NCI-H2107 (cell line): ENCODE data around the gene PACRG.

Experiments
- DNase-seq: peaks from one replicate; lab custom pipeline; 2025; lab: John Stamatoyannopoulos, UW

Gene PACRG

DNA sequence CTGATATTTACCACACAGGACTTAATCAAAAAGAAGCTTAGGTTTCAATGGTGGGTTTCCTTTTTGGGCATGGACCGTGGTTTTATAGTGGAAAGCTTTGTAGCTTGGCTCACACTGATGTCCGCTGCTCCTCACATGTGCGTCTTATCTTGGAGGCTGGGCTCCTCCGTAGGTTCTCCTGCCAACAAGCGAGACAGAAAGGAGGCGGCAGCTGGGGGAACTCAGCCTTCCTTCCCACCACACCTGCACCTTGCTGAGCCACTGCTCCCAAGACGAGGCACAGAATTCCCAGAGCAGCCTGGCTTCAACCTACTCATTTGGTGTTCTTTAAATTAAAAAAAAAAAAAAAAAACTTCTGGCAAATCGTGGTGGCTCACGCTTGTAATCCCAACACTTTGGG is 451.3 kb downstream of the PACRG start:
- DNase-seq = no peak

DNA sequence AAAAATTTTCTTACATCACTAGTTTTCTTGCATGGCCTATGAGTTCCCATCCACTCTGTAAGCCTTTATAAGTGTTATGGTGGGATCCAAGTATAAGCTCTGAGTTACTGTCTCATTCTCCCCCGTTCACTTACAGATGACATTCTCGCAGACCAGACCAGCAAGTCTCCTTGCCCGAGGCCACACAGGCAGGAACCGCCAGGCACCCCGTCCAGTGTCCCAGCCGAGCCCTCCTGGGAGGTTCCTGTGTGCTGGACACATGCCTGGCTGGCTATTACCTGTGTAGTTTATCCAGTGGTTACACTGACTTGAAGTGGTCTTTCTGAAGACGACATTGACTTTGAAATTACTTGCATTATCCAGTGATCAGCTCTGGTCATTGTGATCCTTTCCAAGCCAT is 451.9 kb downstream of the PACRG start:
- no peak for DNase-seq

DNA sequence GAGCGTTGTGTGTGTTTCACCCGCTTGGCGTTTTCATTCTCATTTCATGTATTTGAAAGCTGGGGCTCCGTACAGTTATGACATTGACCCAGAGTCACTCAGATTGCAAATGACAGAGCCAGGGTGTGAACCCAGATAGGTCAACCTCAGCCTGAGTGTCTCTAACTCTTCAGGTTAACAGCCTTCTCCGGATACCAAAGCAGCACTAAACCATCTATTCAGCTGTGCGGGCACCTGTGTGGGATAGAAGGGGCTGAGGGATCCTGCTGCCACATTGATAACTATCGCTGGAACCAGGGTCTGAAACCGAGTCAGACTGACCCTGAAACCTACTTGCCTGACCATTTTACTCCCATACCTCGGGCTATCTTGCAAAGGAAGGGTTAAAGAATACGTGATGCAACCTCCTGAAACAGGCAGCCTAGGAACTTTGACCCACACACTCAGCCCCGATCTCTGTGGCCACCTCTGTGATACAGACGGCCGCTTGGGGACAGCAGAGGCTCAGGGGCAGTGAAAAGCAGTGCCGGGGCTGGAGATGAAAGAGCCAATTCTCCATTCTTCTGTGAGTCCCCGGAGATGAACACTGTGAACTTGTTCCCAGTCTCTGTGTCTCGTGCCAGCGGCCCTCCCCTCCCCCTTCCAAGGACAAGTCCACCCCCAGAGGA is 453.2 kb downstream of the PACRG start:
- DNase-seq = no peak

DNA sequence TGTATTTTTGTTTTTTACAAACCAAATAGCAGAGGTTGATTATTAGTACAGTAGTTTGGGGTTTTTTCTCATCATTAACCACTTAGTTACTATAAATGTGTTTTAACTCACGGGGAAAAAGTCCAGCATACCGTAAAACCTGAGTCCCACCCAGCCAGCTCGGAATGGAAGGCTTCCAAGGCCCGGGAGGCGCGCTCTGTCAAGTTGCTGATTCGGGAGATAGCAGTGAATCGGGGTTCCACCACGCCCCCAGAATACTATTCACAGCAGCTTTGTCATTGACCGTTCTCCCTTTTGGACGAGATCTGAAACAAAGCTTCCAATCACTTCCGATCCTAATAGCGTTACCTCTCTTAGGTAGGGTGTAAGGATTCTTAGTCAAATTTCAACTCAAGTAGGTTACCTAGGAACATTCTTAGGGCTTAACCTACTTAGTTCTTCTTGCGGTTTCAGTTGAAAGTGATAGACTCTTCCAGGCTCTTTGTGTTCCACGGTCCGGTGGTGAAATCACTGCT is 453.9 kb downstream of the PACRG start:
- no peak for DNase-seq

DNA sequence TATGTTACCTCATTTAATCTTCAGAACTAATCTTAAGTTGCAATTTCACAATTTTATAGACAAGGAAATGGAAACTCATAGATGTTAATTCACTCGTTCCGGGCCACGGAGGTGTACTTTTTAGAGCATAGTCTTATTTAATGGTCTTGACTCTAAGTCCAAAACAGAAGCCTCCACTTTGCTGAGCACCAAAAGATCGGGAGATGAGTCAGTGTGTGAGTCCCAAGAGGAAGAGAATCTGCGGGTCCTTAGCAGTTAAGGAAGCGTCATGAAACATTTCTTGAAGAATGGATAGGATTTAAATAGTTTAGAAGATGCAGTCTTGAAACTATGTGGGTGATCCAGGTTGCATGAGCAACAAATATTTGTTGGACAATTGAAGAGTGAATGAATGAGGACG is 454.9 kb downstream of the PACRG start:
- no peak for DNase-seq

DNA sequence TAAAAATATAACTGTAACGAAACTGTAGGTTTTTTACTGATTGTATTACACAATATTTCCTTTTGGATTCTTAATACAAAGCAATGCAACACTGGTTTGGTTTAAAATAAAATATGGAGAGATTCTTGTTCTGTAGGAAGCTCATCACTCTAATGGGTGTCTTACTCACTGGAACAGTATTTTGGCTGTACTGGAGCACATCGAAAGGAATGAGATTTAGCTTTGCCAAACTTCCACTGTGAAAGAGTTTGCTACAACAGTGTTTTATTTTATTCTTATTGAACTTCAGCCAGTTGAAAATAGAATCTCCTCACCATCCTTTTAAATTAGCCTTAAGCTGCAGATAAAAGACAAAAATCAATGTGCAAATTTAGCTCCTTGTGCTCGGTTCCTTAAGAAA is 456.0 kb downstream of the PACRG start:
- DNase-seq = no peak

DNA sequence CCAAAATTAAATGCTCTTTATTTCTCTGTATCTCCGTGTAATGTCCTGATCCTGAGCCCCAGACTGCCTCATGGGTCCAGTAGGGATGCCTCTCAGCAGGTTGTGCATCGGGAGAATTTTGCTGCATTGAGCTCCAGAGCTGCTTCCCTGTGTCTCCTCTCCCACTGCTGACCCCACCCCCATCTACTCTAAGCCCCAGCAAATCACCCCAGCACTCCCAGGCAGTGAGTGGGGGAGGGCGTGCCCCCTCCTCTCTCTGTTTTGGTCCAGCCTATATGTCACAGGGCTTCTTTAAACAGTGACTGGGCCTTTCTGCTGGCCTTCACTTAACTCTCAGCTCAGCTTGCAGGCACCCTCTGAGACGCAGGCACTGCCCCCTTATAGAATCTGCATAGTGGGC is 458.0 kb downstream of the PACRG start:
- no peak for DNase-seq

DNA sequence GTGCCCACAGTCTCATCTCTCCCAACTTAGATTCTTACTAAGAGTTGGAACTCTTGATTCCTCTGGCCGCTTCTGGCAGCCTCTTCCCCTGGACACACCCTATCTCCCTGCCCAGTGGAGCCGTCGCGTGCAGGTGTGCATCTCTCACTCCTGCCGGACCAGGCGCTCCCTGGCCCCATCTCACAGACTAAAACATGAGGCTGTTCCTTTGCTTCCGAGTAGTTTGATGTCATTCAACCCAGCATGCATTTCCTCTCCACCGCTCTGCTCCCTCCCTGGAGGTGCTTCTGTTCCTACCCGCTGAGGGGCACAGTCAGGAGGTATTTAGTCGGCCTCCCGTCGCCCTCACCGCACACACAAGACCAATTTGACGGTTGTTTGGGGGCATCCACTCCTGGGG is 458.8 kb downstream of the PACRG start:
- no peak for DNase-seq

DNA sequence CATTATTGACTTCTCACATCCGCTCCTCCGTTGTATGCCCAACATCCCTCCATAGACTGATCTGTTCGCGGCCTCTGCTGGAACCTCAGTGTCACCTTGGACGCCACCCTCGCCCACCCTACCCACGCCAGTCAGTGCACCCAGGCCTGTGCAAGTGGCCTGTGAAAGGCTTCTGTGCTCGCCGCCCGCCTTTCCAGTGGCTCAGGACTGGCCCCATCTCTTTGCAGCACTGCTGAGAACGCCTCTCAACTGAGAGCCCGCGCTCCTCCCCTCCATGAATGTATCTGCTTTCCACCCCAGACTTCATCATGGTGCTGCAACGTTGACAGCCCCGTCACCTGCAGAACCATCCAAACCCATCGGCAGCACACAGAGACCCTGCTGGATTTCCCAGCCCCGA is 459.4 kb downstream of the PACRG start:
- no peak for DNase-seq

DNA sequence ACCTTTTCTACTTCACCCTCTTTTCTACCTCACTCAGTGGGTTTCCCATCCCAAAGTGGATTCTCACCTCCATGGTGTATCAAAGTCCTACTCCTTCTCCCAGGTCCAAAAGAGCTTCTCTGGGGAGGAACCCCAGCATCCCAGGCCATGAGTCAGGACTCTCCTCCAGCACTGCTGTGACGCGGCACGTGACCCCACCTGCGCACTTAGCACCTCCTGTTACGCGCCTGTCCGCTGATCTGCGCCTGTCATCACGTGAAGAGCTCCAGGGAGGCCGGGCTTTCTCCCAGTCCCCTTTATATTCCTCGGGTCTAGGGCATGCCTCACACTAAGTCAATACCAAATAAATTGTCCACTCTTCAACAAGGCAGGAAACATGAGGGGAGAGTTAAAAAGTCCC is 459.8 kb downstream of the PACRG start:
- no peak for DNase-seq

DNA sequence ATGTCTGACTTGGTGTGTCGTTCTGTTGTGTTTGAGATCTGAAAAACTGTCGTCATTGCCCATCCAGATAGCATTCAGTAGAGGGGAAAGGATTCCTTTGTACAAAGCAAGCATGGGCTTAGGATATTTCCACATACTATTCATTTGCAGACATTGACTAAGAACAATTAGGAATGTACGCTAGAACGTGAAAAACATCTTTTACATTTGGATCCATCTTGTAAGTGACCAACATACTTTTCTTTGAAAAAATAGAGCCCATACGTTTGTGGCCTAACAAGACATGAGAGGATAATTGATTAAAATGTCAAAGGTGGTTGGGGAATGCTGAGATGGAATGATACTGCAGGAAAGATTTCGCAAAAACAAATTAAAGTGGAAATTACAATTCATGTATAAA is 461.0 kb downstream of the PACRG start:
- DNase-seq = no peak

DNA sequence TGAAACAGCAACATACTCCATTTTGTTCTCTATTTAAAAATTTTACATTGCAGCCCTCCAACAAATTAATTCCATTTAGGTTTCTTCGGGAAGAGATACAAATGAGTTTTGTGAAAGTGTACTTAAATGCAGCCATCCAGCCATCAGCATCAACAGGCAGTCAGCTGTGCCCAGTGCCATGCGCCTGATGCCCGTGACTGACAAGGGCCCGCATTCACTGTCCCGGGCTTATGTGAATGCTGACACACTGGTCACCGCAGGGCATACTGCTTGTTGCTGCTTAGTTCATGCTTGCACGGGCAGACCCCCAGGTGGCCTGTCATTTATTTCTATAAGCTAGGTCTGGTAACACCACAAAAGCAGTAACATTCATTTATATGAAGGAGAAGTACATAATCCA is 461.8 kb downstream of the PACRG start:
- DNase-seq = no peak

DNA sequence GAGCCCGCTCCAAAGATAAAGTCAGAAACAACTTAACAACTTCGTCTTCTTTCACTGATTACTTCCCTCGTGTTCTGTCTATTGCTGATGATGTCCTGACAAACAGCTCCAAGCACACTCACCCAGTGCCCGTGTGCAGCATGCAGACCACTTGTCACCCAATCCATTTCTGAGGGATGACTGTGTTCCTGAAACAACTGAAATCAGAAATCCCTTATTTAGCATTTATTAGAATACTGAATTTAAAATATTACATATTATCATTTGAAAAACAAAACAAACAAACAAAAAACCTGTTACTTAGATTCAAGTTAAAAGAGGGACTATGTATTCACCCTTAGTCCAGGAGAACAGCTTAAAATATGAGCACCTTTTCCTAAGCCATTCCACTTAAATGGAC is 463.0 kb downstream of the PACRG start:
- no peak for DNase-seq

DNA sequence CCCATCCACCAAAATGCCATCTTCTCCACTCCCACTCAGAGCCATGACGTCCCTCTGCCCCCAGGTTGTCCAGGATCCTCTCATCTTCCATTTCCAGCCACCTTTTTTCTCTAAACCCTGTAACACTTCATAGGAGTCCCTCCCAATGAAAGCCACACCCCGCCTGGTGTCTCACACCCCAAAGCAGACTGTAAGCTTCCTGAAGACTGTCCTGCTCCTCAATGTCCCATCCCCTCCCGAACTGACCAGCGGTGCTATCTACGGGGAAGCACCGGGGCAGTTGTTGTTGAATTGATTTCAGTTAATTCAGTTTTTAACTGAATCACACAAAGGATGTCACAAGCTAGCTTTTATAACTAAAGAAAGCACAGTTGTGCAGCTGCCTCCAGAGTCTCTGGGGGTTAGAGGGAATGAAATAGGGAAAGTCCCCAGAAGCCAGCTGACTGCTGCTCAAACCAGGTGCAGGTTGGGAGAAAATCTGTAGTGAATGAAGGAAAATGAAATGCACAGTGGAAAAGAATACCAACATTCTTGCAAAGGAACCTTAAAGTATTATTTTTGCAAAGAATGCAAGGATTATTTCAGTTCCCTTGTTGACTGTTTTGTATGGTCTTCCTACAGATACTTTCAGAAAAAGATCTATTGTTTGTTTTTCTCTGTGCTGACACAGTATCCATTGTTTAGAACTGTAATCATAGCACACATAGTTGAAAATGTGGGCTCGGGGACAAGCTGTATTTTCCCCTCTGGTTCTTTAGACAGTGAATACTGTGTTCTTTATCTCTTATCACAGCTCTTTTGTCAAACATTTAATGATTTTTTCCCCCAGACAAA is 464.1 kb downstream of the PACRG start:
- DNase-seq = no peak

DNA sequence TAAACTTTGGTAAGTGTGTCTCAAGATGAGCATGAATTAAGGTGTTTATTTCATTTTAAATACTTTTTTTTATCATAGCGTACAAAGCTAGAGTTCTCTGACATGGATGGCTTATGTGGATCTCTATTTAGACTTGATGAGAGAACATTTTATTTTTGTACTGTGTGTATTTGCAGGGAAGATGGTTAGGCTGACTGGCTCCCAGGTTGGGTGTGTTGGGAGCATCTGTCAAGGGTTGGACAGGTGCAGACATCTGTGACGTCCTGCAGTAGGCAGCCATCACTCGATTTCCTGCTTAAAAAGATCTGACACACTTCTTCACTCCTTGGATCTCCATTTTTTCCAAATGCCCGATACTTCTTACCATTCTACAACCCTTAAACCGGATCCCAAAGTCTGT is 464.8 kb downstream of the PACRG start:
- no peak for DNase-seq

DNA sequence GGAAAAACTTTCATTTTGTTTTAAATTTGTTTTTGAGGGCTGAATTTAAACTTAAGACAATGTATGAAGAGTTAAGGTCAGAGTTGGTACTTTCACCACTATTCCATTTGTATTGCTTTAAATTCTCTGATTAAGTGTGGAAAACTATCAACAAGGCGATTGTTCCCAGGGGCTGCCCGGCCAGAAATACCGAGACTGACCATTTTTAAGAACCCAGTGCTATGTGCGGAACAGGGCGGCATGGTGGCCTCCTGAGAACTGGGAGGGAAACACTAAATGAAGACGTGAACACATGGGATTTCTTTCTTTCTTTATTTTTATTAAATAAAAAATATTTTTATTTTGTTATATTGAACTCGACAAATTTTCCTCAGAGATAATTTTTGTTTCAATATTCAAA is 465.6 kb downstream of the PACRG start:
- DNase-seq = no peak

DNA sequence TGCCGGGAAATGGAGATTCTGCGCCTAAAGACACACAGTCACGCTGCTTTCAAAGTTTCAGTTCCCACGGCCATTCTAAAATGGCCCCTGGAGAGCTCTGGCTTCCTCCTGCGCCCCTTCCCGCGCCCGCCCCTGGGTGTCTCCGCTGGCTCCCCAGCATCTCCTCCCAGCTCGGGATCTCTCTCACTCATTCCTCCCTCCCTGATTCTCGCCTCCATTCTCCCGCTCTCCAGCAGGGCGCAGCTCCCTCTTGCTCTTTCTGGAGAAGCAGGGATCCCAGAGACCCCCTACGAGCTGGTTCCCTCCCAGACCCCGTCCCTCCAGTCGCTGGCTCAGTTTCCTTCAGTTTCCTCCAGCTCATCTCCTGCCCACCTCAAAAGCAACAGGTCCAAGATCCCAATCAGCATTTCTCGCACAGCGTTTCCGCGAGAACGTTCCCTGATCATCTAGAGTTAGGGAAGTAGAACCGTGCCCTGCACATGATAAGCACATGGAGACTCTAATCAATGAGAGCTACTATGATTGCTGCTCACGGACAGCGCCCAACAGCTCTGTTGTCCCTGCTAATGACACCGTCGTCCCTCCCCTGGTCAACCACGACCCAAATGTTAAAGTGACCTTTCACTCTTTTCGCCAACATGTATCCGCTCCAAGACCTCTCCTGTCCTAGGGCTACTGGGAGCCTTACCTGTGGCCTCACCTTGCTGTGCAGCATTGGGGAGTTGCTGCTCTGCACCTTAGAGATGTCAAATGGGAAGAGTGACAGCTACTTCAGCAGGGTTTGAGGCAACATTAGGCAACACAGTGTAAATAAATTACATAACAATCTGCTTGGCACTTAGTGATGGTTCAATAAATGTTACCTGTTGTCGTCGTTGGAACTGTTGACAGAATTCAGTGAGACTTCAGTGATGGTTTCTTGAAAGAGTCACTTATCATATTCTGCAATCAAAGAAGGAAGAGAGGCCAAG is 468.2 kb downstream of the PACRG start:
- no peak for DNase-seq

DNA sequence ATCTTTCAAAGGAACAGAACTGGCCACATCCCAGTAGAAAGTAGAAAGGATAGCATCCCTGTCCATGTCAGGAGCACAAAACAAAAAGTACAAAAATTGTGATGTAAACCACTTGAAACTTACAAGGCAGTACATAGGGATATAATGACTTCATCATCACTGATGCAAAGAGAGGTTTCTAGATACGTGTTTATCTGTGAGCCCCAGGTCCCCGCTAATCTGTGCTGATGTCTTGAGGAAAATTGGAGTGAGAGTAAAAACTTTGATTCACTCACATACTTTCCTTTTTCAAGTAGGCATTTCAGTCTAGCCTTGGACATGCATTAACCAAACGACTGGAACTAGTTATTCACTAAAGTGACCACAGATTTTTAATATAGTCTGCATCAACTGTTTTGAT is 470.1 kb downstream of the PACRG start:
- DNase-seq = no peak

DNA sequence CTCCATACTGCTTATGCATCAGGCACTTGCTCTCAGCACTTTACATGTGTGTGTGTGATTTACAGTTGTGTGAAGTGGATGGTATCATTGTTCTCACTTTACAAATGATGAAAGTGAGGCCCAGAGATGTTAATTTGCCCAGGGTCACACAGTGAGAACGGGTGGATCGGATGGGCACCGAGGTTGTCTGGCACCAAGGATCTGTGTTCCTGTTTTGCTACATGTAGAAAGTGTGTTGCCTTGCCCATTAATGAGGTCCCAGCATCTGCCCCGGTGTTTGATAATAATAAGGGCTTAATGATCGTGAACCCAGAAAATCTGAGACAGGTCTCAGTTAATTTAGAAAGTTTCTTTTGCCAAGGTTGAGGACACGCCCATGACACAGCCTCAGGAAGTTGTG is 470.6 kb downstream of the PACRG start:
- no peak for DNase-seq

DNA sequence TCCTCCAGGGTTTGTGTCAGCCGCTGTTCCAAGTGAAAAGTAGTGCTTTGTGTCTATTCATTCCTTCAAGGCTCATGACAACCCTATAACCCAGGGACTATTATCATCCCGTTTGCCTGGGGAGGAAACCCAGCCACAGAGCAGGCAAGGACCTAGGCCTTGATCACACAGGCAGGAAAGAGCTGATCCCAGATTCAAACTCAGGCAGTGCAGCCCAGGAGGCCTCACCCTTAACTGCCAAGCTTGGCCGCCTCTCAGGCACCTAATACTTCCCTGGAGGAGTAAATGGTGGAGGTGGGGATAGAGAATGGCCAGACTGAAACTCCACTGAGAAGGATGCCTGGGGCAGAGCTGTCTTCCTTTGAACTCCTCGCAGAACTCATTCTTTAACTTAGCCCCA is 471.6 kb downstream of the PACRG start:
- DNase-seq = no peak

DNA sequence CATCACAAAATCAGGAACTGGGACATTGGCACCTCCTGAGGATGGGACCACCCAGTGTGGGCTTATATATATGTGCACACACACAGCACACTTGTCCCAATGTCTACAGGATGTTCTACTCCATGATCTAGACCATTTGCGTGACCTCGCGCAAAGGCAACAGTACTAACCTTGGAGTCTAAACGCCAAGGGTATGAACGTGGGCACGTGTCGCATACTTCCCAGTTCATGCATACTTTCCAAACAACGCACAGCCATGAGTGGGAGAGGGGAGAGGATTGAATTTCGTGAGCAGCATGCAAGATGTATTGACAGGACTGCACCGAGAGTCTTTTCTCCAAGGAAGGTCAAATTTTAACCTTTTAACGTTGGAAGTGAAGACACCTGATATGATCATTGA is 472.5 kb downstream of the PACRG start:
- DNase-seq = no peak

DNA sequence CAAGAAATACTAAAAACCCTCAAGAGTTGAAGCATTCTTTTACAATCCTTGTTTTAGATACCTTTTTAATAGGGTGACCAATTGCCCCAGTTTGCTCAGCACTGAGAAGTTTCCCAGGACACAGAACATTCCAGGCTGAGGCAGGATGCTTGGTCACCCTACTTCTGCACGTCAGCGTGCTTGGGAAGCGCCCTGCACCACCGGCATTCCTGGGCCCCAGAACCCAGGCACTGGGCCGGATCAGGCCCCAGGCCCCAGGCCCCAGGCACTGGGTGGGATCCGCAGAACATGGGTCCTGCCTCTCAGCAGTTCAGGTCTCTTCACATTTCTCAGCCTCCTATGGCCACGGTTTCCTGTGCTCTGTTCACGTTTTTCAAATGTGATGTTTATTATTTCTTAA is 472.9 kb downstream of the PACRG start:
- DNase-seq = no peak
